Activated CD4-positive, alpha-beta T cell treated with anti-CD3 and anti-CD28 coated beads, Interleukin-2, Interleukin-4, amounts not matched to agents 100 ng/mL and 50 ng/mL, durations not matched to agents 16 hours and 8 hours (primary cell): ENCODE data around the gene SLC15A5.

Experiments
- DNase-seq: peaks from one replicate; pipeline ENCODE4 v3.0.0-alpha.2; 2020; ENCODE audit warnings: low spot score

SLC15A5 gene

GRCh38 chr12:16261944-16262475, 15.5 kb downstream of the SLC15A5 start:
- DNase-seq = no peak

GRCh38 chr12:16260206-16260605, 17.3 kb downstream of the SLC15A5 start:
- no peak for DNase-seq

GRCh38 chr12:16258963-16259362, 18.5 kb downstream of the SLC15A5 start:
- no peak for DNase-seq

- DNase-seq = no peak
Measured at GRCh38 chr12:16246264-16246663, 31.2 kb downstream of the SLC15A5 start.

- DNase-seq = no peak
Measured at GRCh38 chr12:16245209-16245608, 32.3 kb downstream of the SLC15A5 start.

GRCh38 chr12:16243487-16244412, 33.7 kb downstream of the SLC15A5 start:
- DNase-seq = no peak

GRCh38 chr12:16241346-16241745, 36.1 kb downstream of the SLC15A5 start:
- no peak for DNase-seq

GRCh38 chr12:16238661-16239060, 38.8 kb downstream of the SLC15A5 start:
- no peak for DNase-seq

- no peak for DNase-seq
Measured at GRCh38 chr12:16229676-16230075, 47.8 kb downstream of the SLC15A5 start.

- DNase-seq = no peak
Measured at GRCh38 chr12:16228067-16228466, 49.4 kb downstream of the SLC15A5 start.

- no peak for DNase-seq
Measured at GRCh38 chr12:16225692-16226091, 51.8 kb downstream of the SLC15A5 start.

GRCh38 chr12:16224196-16224595, 53.3 kb downstream of the SLC15A5 start:
- DNase-seq = no peak

GRCh38 chr12:16221776-16222175, 55.7 kb downstream of the SLC15A5 start:
- DNase-seq = no peak

- no peak for DNase-seq
Measured at GRCh38 chr12:16220120-16220519, 57.4 kb downstream of the SLC15A5 start.

- DNase-seq = no peak
Measured at GRCh38 chr12:16218934-16219751, 58.3 kb downstream of the SLC15A5 start.

GRCh38 chr12:16218234-16218633, 59.3 kb downstream of the SLC15A5 start:
- DNase-seq = no peak

- DNase-seq = no peak
Measured at GRCh38 chr12:16211731-16212130, 65.8 kb downstream of the SLC15A5 start.

- no peak for DNase-seq
Measured at GRCh38 chr12:16198884-16199283, 78.6 kb downstream of the SLC15A5 start.

GRCh38 chr12:16197600-16197999, 79.9 kb downstream of the SLC15A5 start:
- DNase-seq = no peak

- DNase-seq = no peak
Measured at GRCh38 chr12:16189849-16190248, 87.6 kb downstream of the SLC15A5 start.

- no peak for DNase-seq
Measured at GRCh38 chr12:16187660-16188059, 89.8 kb downstream of the SLC15A5 start.

GRCh38 chr12:16184681-16185080, 92.8 kb downstream of the SLC15A5 start:
- DNase-seq = no peak

- DNase-seq = no peak
Measured at GRCh38 chr12:16183541-16183940, 93.9 kb downstream of the SLC15A5 start.
